GM23248 (cell line): ENCODE data around the gene EHMT1. TPM values are rescaled to one million over a fixed set of nuclear protein-coding genes. Genes with fewer than 3 reads are reported as not detected.
A peak's percentile ranks its signal among the peaks of the same experiment; 100 is the strongest.

Source experiments
- DNase-seq: peaks from one replicate; pipeline ENCODE4 v3.0.0-alpha.2; 2015
- H2AFZ ChIP-seq: fragments of 200-600 bp; sonication (generic); 2 replicates; pipeline ENCODE4 v1.6.1; 2016; ENCODE audit warnings: antibody characterized with exemption
- H3F3A ChIP-seq: fragments of 200-600 bp; sonication (generic); 2 replicates; pipeline ENCODE4 v1.6.1; 2016; ENCODE audit warnings: mild to moderate bottlenecking, antibody characterized with exemption, mixed run types; ENCODE audit not compliant: insufficient read depth
- H3K27ac ChIP-seq: fragments of 200-600 bp; sonication (generic); 2 replicates; pipeline ENCODE4 v1.5.1; 2016; ENCODE audit warnings: mild to moderate bottlenecking
- H3K27me3 ChIP-seq: fragments of 200-600 bp; sonication (generic); replicated peaks from 2 replicates; pipeline ENCODE4 v1.6.1; 2016; ENCODE audit warnings: mild to moderate bottlenecking; ENCODE audit not compliant: insufficient read depth
- H3K36me3 ChIP-seq: fragments of 200-600 bp; sonication (generic); 2 replicates; pipeline ENCODE4 v1.6.1; 2016; ENCODE audit warnings: low read depth, mild to moderate bottlenecking
- H3K4me1 ChIP-seq: fragments of 200-600 bp; sonication (generic); 2 replicates; pipeline ENCODE4 v1.6.1; 2016; ENCODE audit warnings: mild to moderate bottlenecking; ENCODE audit not compliant: insufficient read depth
- H3K4me2 ChIP-seq: fragments of 200-600 bp; sonication (generic); one replicate; pipeline ENCODE4 v1.6.1; 2016; ENCODE audit warnings: mild to moderate bottlenecking; ENCODE audit not compliant: unreplicated experiment
- H3K4me3 ChIP-seq: fragments of 200-600 bp; sonication (generic); 2 replicates; pipeline ENCODE4 v1.5.1; 2016; ENCODE audit warnings: mild to moderate bottlenecking
- H3K79me2 ChIP-seq: fragments of 200-600 bp; sonication (generic); 2 replicates; pipeline ENCODE4 v1.6.1; 2016; ENCODE audit warnings: mild to moderate bottlenecking; ENCODE audit not compliant: insufficient read depth
- H3K9ac ChIP-seq: fragments of 200-600 bp; sonication (generic); 2 replicates; pipeline ENCODE4 v1.6.1; 2016; ENCODE audit warnings: mild to moderate bottlenecking
- H3K9me2 ChIP-seq: fragments of 200-600 bp; sonication (generic); 2 replicates; pipeline ENCODE4 v1.6.1; 2016; ENCODE audit warnings: mixed run types, mild to moderate bottlenecking, moderate library complexity; ENCODE audit not compliant: insufficient read depth
- H3K9me3 ChIP-seq: fragments of 200-600 bp; sonication (generic); one replicate; pipeline ENCODE4 v1.6.1; 2017; ENCODE audit warnings: low read depth
- H4K20me1 ChIP-seq: fragments of 200-600 bp; sonication (generic); 2 replicates; pipeline ENCODE4 v1.6.0; 2016; ENCODE audit not compliant: insufficient read depth
- EZH2 ChIP-seq: fragments of 200-600 bp; sonication (generic); IDR thresholded peaks from 2 replicates; pipeline ENCODE4 v1.6.1; 2018; ENCODE audit warnings: antibody characterized with exemption, mild to moderate bottlenecking; ENCODE audit not compliant: insufficient read depth, poor library complexity, severe bottlenecking
- EZH2phosphoT487 ChIP-seq: fragments of 200-600 bp; sonication (generic); IDR thresholded peaks from 2 replicates; pipeline ENCODE4 v1.6.1; 2018; ENCODE audit warnings: antibody characterized with exemption, moderate library complexity, mild to moderate bottlenecking, low read depth; ENCODE audit not compliant: insufficient read depth
- whole genome bisulfite sequencing, 2 experiments: methylation state at CpG; one replicate each; pipeline ENCODE4 v1.1.6; 2015 to 2017; ENCODE audit warnings: low lambda C conversion rate in 2 of 2, low coverage in 1 of 2; ENCODE audit errors: missing lambda C conversion rate in 2 of 2; 5-methylcytosine and 5-hydroxymethylcytosine counted together
- in situ Hi-C: fragments of 300-500 bp; cut with MboI; formaldehyde crosslinking; loops from 2 replicates; pipeline ENCODE4 v1.15.0; 2020
- polyA plus RNA-seq: library from polyadenylated mRNA; unstranded; fragments of >200 nt; fragmentation: Nextera tagmentation; extraction: Ambion mirVana; gene quantifications from 2 replicates; pipeline ENCODE4 v1.2.1, GENCODE V29; 2016
- total RNA-seq: library from RNA; depleted of rRNA; stranded (reverse); fragments of >200 nt; shearing (Covaris generic); gene quantifications from 2 replicates; pipeline ENCODE4 v1.2.3, GENCODE V29; 2014

Gene EHMT1
- total and polyA plus RNA-seq, 2 experiments from 2014 or later = 26.8 to 31.0 TPM

- H3K79me2 ChIP-seq = no peaks in the 10 kb centered on the region
- H3K4me1 ChIP-seq = no peaks in the 10 kb centered on the region
- no peaks in the 10 kb centered on the region for H3F3A ChIP-seq
- no peaks in the 10 kb centered on the region for H4K20me1 ChIP-seq
- WGBS, 2 experiments = 96 to 99% methylated on average over 13 of the region's 13 CpGs
- in situ Hi-C loops = no loop called here
- peaks cover 5% of the 10 kb centered on the region; the same call in 1 of the 2 replicates for H3K36me3 ChIP-seq
- H2AFZ ChIP-seq = no peak overlapping the region
- no peak overlapping the region for H3K27ac ChIP-seq
- H3K4me2 ChIP-seq = no peak overlapping the region
- H3K9me2 ChIP-seq = no peaks in the 10 kb centered on the region
- H3K9ac ChIP-seq = no peak overlapping the region
- no peaks in the 10 kb centered on the region for H3K27me3 ChIP-seq
- H3K9me3 ChIP-seq = no peaks in the 10 kb centered on the region
- no peak for DNase-seq
- TF ChIP-seq EZH2phosphoT487 (no peak), EZH2 (no peak)
- no peak overlapping the region for H3K4me3 ChIP-seq
Observed at GRCh38 chr9:137825324-137825989, 206.7 kb downstream of the EHMT1 start.

GRCh38 chr9:137827908-137828526 is 209.2 kb downstream of the EHMT1 start:
- no peaks in the 10 kb centered on the region for H3F3A ChIP-seq
- 91 to 94% methylated on average over 17 to 20 of the region's 20 CpGs for WGBS, 2 experiments
- H3K9me3 ChIP-seq = no peaks in the 10 kb centered on the region
- H2AFZ ChIP-seq = no peak overlapping the region
- no peaks in the 10 kb centered on the region; the same call in 1 of the 2 replicates for H3K79me2 ChIP-seq
- no peaks in the 10 kb centered on the region for H3K9me2 ChIP-seq
- H3K4me2 ChIP-seq = no peak overlapping the region
- peaks cover 4% of the 10 kb centered on the region; the same call in 1 of the 2 replicates for H3K36me3 ChIP-seq
- H3K27me3 ChIP-seq = no peaks in the 10 kb centered on the region
- in situ Hi-C loops = no loop called here
- no peak overlapping the region for H3K4me3 ChIP-seq
- H4K20me1 ChIP-seq = no peaks in the 10 kb centered on the region
- no peak overlapping the region for H3K27ac ChIP-seq
- DNase-seq = no peak
- H3K9ac ChIP-seq = no peak overlapping the region
- TF ChIP-seq EZH2 (no peak), EZH2phosphoT487 (no peak)
- H3K4me1 ChIP-seq = no peaks in the 10 kb centered on the region

- 80 to 84% methylated on average over 20 to 21 of the region's 21 CpGs for WGBS, 2 experiments
- H3K79me2 ChIP-seq = no peaks in the 10 kb centered on the region; the same call in 1 of the 2 replicates
- DNase-seq = peak; percentile 37
Observed at GRCh38 chr9:137828527-137829259, 209.9 kb downstream of the EHMT1 start.

GRCh38 chr9:137829260-137829996 is 210.6 kb downstream of the EHMT1 start:
- H3K9me3 ChIP-seq = no peaks in the 10 kb centered on the region
- no peaks in the 10 kb centered on the region for H3K9me2 ChIP-seq
- H3K36me3 ChIP-seq = peaks cover 2% of the 10 kb centered on the region; the same call in 1 of the 2 replicates
- WGBS, 2 experiments = 90 to 95% methylated on average over 14 of the region's 14 CpGs
- no peak overlapping the region for H3K4me3 ChIP-seq
- H4K20me1 ChIP-seq = no peaks in the 10 kb centered on the region
- no peaks in the 10 kb centered on the region for H3K4me1 ChIP-seq
- H3K27me3 ChIP-seq = no peaks in the 10 kb centered on the region
- no peaks in the 10 kb centered on the region; the same call in 1 of the 2 replicates for H3K79me2 ChIP-seq
- no peak overlapping the region for H3K9ac ChIP-seq
- no peak overlapping the region for H3K27ac ChIP-seq
- no peak overlapping the region for H3K4me2 ChIP-seq
- in situ Hi-C loops = no loop called here
- TF ChIP-seq EZH2 (no peak), EZH2phosphoT487 (no peak)
- H3F3A ChIP-seq = no peaks in the 10 kb centered on the region
- no peak overlapping the region for H2AFZ ChIP-seq
- no peak for DNase-seq

More at GRCh38 chr9:137828527-137829259, 209.9 kb downstream of the EHMT1 start:
- Histone ChIP-seq H3K4me3 (no peak overlapping the region), H3K27ac (no peak overlapping the region), H3K9me2 (no peaks in the 10 kb centered on the region), H3K9me3 (no peaks in the 10 kb centered on the region), H3K9ac (no peak overlapping the region), H3F3A (no peaks in the 10 kb centered on the region), H3K4me1 (no peaks in the 10 kb centered on the region), H3K4me2 (no peak overlapping the region), H4K20me1 (no peaks in the 10 kb centered on the region), H3K27me3 (no peaks in the 10 kb centered on the region), H3K36me3 (peaks cover 4% of the 10 kb centered on the region; the same call in 1 of the 2 replicates), H2AFZ (no peak overlapping the region)
- no peak for TF ChIP-seq EZH2phosphoT487
- TF ChIP-seq EZH2 = no peak
- in situ Hi-C loops = no loop called here
